ENCODE data around the gene TLK1. TPM values are rescaled to one million over a fixed set of nuclear protein-coding genes. Genes with fewer than 3 reads are reported as not detected.
A peak's percentile ranks its signal among the peaks of the same experiment; 100 is the strongest.

Gene TLK1
- total and polyA plus RNA-seq, 9 of the 15 experiments (the other 6 are each of a cell fraction or from before 2014, with no cell fraction given) = 20.2 to 101 (median 40.5) TPM

DNA sequence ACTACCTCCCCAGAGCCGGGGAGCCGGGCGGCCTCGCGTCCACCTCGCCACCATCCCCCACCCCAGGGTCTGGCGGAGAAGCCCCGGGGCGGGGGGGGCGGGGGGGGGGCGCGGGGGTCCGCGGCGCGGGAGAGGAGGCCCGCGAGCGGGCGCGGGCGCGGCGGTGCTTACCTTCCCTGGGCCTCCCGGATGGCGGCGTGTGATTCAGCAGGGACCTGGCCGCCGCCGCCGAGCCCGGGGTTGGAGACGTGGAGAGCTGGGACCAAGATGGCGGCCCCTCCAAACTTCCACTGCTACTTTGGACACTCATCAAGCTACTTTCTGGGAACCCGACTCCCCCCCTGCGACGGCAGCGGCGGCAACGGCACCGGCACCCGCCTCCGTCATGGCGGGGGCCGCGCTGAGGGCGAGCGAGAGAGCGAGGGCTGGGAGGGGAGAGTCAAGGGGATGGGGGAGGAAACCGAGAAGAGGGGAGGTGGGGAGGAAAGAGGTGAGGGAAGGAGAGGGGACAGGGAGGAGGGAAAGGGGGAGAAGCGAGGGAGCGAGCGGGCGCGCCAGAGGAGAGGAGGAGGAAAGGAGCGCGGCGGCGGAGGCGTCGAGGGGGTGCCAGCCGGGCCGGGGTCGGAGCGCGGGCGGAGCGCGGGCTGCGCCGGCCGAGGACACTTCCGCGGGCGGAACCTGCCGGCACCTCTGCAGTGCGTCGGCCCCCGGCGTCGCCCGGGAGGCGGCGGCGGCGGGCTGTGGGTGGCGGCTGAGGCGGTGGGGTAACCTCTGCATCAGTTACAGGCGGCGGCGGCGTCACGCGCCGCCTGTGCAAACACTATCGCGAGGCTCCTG lies at the start of gene TLK1 (continued):
- TF ChIP-seq MAFG (tag; conservative IDR thresholded peaks at IDR 0.05) = no peak
- no peak for TF ChIP-seq ZNF551 (CRISPR knock-in tag; IDR thresholded peaks at IDR 0.05)
- TF ChIP-seq ZNF707 (CRISPR knock-in tag; conservative IDR thresholded peaks at IDR 0.05) = no peak
- no peak for TF ChIP-seq GABPB2 (CRISPR knock-in tag; conservative IDR thresholded peaks at IDR 0.05)
- TF ChIP-seq CGGBP1 (CRISPR knock-in tag; IDR thresholded peaks at IDR 0.05) = peak; percentile 93; the same call in 1 of the 2 replicates
- TF ChIP-seq NR2C1 (IDR thresholded peaks at IDR 0.05) = no peak
- no peak for TF ChIP-seq NR2C1 (tag; IDR thresholded peaks at IDR 0.05)
- TF ChIP-seq SNIP1 (IDR thresholded peaks at IDR 0.05; ENCODE audit: low read depth) = no peak
- peak; percentile 75; the same call in 1 of the 2 replicates for TF ChIP-seq HBP1 (CRISPR knock-in tag; IDR thresholded peaks at IDR 0.05)
- no peak for TF ChIP-seq NR0B1 (IDR thresholded peaks at IDR 0.05; ENCODE audit: partially characterized antibody)
- TF ChIP-seq ZBTB1 (CRISPR knock-in tag; IDR thresholded peaks at IDR 0.05; ENCODE audit: borderline replicate concordance, low read depth) = peak; percentile 77; the same call in 1 of the 2 replicates
- TF ChIP-seq, protein P1, sequence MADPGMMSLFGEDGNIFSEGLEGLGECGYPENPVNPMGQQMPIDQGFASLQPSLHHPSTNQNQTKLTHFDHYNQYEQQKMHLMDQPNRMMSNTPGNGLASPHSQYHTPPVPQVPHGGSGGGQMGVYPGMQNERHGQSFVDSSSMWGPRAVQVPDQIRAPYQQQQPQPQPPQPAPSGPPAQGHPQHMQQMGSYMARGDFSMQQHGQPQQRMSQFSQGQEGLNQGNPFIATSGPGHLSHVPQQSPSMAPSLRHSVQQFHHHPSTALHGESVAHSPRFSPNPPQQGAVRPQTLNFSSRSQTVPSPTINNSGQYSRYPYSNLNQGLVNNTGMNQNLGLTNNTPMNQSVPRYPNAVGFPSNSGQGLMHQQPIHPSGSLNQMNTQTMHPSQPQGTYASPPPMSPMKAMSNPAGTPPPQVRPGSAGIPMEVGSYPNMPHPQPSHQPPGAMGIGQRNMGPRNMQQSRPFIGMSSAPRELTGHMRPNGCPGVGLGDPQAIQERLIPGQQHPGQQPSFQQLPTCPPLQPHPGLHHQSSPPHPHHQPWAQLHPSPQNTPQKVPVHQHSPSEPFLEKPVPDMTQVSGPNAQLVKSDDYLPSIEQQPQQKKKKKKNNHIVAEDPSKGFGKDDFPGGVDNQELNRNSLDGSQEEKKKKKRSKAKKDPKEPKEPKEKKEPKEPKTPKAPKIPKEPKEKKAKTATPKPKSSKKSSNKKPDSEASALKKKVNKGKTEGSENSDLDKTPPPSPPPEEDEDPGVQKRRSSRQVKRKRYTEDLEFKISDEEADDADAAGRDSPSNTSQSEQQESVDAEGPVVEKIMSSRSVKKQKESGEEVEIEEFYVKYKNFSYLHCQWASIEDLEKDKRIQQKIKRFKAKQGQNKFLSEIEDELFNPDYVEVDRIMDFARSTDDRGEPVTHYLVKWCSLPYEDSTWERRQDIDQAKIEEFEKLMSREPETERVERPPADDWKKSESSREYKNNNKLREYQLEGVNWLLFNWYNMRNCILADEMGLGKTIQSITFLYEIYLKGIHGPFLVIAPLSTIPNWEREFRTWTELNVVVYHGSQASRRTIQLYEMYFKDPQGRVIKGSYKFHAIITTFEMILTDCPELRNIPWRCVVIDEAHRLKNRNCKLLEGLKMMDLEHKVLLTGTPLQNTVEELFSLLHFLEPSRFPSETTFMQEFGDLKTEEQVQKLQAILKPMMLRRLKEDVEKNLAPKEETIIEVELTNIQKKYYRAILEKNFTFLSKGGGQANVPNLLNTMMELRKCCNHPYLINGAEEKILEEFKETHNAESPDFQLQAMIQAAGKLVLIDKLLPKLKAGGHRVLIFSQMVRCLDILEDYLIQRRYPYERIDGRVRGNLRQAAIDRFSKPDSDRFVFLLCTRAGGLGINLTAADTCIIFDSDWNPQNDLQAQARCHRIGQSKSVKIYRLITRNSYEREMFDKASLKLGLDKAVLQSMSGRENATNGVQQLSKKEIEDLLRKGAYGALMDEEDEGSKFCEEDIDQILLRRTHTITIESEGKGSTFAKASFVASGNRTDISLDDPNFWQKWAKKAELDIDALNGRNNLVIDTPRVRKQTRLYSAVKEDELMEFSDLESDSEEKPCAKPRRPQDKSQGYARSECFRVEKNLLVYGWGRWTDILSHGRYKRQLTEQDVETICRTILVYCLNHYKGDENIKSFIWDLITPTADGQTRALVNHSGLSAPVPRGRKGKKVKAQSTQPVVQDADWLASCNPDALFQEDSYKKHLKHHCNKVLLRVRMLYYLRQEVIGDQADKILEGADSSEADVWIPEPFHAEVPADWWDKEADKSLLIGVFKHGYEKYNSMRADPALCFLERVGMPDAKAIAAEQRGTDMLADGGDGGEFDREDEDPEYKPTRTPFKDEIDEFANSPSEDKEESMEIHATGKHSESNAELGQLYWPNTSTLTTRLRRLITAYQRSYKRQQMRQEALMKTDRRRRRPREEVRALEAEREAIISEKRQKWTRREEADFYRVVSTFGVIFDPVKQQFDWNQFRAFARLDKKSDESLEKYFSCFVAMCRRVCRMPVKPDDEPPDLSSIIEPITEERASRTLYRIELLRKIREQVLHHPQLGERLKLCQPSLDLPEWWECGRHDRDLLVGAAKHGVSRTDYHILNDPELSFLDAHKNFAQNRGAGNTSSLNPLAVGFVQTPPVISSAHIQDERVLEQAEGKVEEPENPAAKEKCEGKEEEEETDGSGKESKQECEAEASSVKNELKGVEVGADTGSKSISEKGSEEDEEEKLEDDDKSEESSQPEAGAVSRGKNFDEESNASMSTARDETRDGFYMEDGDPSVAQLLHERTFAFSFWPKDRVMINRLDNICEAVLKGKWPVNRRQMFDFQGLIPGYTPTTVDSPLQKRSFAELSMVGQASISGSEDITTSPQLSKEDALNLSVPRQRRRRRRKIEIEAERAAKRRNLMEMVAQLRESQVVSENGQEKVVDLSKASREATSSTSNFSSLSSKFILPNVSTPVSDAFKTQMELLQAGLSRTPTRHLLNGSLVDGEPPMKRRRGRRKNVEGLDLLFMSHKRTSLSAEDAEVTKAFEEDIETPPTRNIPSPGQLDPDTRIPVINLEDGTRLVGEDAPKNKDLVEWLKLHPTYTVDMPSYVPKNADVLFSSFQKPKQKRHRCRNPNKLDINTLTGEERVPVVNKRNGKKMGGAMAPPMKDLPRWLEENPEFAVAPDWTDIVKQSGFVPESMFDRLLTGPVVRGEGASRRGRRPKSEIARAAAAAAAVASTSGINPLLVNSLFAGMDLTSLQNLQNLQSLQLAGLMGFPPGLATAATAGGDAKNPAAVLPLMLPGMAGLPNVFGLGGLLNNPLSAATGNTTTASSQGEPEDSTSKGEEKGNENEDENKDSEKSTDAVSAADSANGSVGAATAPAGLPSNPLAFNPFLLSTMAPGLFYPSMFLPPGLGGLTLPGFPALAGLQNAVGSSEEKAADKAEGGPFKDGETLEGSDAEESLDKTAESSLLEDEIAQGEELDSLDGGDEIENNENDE (IDR thresholded peaks at IDR 0.05; ENCODE audit: low read depth, low read length) = no peak

Data from K562 (cell line).